HEK293T (cell line): ENCODE data around the gene SFTA2.
A peak's percentile ranks its signal among the peaks of the same experiment; 100 is the strongest.

Experiments used
- CTCF ChIA-PET: fragments of 350-600 bp; formaldehyde crosslinking; extraction: SDS; loops from one replicate; lab custom pipeline; 2021; ENCODE audit warnings: antibody characterized with exemption, inconsistent platforms; lab: Yijun Ruan, JAX
- POLR2A ChIA-PET: fragments of 350-600 bp; formaldehyde crosslinking; extraction: SDS; loops from one replicate; lab custom pipeline; 2020; ENCODE audit warnings: antibody characterized with exemption, inconsistent platforms; lab: Yijun Ruan, JAX
- DNase-seq: peaks from one replicate; pipeline ENCODE4 v3.0.0; 2012; ENCODE audit warnings: mixed read lengths; ENCODE audit errors: extremely low spot score
- ARNT ChIP-seq: fragments of 450-650 bp; IDR thresholded peaks from 2 replicates; pipeline ENCODE4 v1.6.1; 2017; ENCODE audit warnings: mild to moderate bottlenecking
- BHLHE40 ChIP-seq: fragments of 450-650 bp; IDR thresholded peaks from 2 replicates; pipeline ENCODE4 v1.6.1; 2016; ENCODE audit warnings: mild to moderate bottlenecking, moderate library complexity, borderline replicate concordance
- CTBP1 ChIP-seq: fragments of 450-650 bp; IDR thresholded peaks from 2 replicates; pipeline ENCODE4 v1.6.1; 2016; ENCODE audit warnings: borderline replicate concordance
- ELF4 ChIP-seq: fragments of 450-650 bp; IDR thresholded peaks from 2 replicates; pipeline ENCODE4 v1.6.1; 2017; ENCODE audit warnings: antibody characterized with exemption
- FOXA1 ChIP-seq: fragments of 450-650 bp; IDR thresholded peaks from 2 replicates; pipeline ENCODE4 v1.6.1; 2016; ENCODE audit warnings: mild to moderate bottlenecking
- FOXK2 ChIP-seq: fragments of 450-650 bp; IDR thresholded peaks from 2 replicates; pipeline ENCODE4 v1.6.1; 2016; ENCODE audit warnings: mild to moderate bottlenecking
- FOXM1 ChIP-seq: fragments of 450-650 bp; IDR thresholded peaks from 2 replicates; pipeline ENCODE4 v1.6.1; 2017; ENCODE audit warnings: mild to moderate bottlenecking, borderline replicate concordance
- HDGF ChIP-seq: fragments of 450-650 bp; IDR thresholded peaks from 2 replicates; pipeline ENCODE4 v1.6.1; 2017; ENCODE audit warnings: antibody characterized with exemption, borderline replicate concordance
- L3MBTL2 ChIP-seq: fragments of 450-650 bp; conservative IDR thresholded peaks from 2 replicates; pipeline ENCODE4 v1.6.1; 2016; ENCODE audit warnings: mild to moderate bottlenecking
- LEF1 ChIP-seq: fragments of 450-650 bp; IDR thresholded peaks from 2 replicates; pipeline ENCODE4 v1.6.1; 2017; ENCODE audit warnings: mild to moderate bottlenecking, borderline replicate concordance
- NFRKB ChIP-seq: fragments of 450-650 bp; IDR thresholded peaks from 2 replicates; pipeline ENCODE4 v1.6.1; 2016; ENCODE audit warnings: mild to moderate bottlenecking, moderate library complexity
- PKNOX1 ChIP-seq: fragments of 450-650 bp; IDR thresholded peaks from 2 replicates; pipeline ENCODE4 v1.6.1; 2016
- SP1 ChIP-seq: fragments of 450-650 bp; IDR thresholded peaks from 2 replicates; pipeline ENCODE4 v1.6.1; 2017
- SUZ12 ChIP-seq: fragments of 450-650 bp; IDR thresholded peaks from 2 replicates; pipeline ENCODE4 v1.6.1; 2016; ENCODE audit warnings: mild to moderate bottlenecking
- TARDBP ChIP-seq: fragments of 450-650 bp; IDR thresholded peaks from 2 replicates; pipeline ENCODE4 v1.6.1; 2016
- ZNF384 ChIP-seq: fragments of 450-650 bp; IDR thresholded peaks from 2 replicates; pipeline ENCODE4 v1.6.1; 2016

SFTA2 gene

DNA sequence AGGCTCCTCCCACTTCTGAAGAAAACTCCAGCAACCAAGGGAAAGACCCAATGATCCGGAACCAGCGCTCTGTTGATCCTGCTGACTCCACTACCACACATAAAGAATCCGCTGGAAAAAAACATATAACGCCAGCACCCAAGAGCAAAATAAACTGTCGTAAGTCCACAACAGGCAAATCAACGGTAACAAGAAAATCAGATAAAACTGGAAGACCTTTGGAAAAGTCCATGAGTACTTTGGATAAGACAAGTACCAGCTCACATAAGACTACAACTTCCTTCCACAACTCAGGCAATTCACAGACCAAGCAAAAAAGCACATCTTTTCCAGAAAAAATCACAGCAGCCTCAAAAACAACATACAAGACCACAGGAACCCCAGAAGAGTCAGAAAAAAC, 16.8 kb upstream of the SFTA2 start:
- CTCF ChIA-PET = no interaction called here
- DNase-seq = no peak
- TF ChIP-seq ELF4 = no peak
- TF ChIP-seq SUZ12 = no peak
- TF ChIP-seq BHLHE40 = no peak
- TF ChIP-seq FOXK2 = no peak
- no peak for TF ChIP-seq SP1
- TF ChIP-seq FOXA1 = no peak
- no peak for TF ChIP-seq ARNT
- no peak for TF ChIP-seq L3MBTL2
- no peak for TF ChIP-seq NFRKB
- TF ChIP-seq PKNOX1 = no peak
- TF ChIP-seq ZNF384 = no peak
- TF ChIP-seq FOXM1 = no peak
- no peak for TF ChIP-seq LEF1
- TF ChIP-seq TARDBP = no peak
- TF ChIP-seq CTBP1 = no peak
- TF ChIP-seq HDGF = no peak
- POLR2A ChIA-PET = no interaction called here

DNA sequence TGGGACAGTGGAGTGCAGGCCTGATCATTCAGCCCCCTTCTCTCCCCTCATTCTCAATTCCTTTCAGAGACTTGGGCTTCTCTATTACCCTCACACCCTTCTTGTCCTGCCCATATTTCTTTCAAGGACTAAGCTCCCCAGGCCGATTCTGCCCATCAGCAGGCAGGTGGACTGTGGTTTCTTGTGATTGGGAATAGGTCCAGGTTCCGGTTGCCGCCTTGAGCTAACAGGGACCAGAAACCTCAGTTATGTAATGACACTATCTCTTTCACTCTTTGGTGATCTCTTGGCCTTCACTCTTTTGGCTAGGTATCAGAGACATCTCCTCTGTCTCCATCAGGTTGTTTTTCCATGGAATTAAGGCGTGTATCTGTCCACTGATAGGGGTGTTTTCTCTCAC, 15.3 kb upstream of the SFTA2 start:
- no peak for DNase-seq
- TF ChIP-seq SP1 (no peak), ELF4 (no peak), HDGF (no peak), BHLHE40 (no peak), PKNOX1 (no peak), FOXA1 (no peak), NFRKB (no peak), FOXM1 (no peak), LEF1 (no peak), L3MBTL2 (no peak)
- POLR2A ChIA-PET = no interaction called here
- CTCF ChIA-PET = no interaction called here

DNA sequence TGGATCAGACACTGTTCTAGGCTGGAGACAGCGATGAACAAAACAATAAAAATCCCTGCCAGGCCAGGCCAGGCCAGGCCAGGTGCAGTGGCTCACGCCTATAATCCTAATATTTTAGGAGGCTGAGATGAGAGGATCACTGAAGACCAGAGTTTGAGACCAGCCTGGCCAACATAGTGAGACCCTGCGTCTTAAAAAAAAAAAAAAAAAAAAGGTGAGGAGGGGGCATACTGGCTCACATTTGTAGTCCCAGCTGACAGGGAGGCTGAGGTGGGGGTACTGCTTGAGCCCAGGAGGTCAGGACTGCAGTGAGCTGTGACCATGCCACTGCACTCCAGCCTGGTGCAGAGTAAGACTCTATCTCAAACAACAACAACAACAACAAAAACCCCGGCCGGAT, 13.3 kb upstream of the SFTA2 start:
- DNase-seq = no peak
- TF ChIP-seq PKNOX1 = no peak
- CTCF ChIA-PET = interaction anchor here (0.6 to 0.9 kb wide), 2 partner anchors 30 to 125 kb away, joined by 3 to 4 read pairs; no protein-coding TSS in a partner anchor
- POLR2A ChIA-PET = no interaction called here

GRCh38 chr6:30944051-30944450, 12.1 kb upstream of the SFTA2 start:
- TF ChIP-seq SUZ12 (no peak), SP1 (no peak), TARDBP (no peak), LEF1 (no peak), L3MBTL2 (no peak), ELF4 (no peak), PKNOX1 (no peak), FOXM1 (no peak), BHLHE40 (no peak), ZNF384 (no peak), NFRKB (no peak), ARNT (no peak)
- ChIA-PET POLR2A (interaction anchor here (1.9 kb wide), 1 partner anchor 12 kb away, joined by 7 read pairs; no protein-coding TSS in a partner anchor), CTCF (interaction anchor here (0.9 kb wide), 1 partner anchor 126 kb away, joined by 4 read pairs; no protein-coding TSS in a partner anchor)
- no peak for DNase-seq

DNA sequence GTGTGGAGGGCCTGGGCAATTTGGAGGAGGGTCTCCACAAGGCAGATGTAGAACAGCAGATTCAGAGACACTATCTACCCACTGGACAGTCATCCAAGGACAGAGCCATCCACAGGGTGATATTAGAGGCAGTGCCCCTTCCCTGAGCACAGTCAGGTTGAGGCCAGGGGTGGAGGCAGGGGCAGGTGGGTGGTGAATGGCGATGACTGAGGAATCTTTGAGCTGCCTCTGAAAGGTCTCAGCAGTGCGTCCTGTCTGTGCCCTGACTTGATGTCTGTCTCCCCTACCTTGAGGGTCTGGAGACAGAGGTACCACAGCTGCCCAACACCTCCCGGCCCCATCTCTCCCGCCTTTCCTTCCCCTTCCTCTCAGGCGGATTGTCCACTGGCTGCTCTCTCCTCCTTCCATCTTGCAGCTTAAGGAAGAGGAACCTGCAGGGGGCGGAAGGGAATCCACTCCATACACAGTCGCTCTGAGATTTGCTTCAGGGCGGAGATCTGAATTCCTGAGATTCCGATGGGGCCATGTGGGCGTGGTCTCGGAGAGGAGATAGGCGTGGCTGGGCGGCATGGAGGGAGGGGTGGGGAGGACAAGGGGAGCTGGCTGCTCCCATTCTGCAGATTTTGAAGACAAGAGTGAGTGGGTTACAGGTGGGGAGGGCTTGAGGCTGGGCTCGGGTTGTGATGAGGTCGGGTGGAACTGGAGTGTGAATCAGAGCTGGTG, 10.5 kb upstream of the SFTA2 start:
- ChIA-PET CTCF (interaction anchor here (0.7 to 2.1 kb wide), 8 partner anchors 11 to 173 kb away, joined by 3 to 7 read pairs (median 3); partner anchors contain the start of genes PSORS1C1 and SFTA2), POLR2A (interaction anchor here (0.8 to 1.9 kb wide), 4 partner anchors 13 to 35 kb away, joined by 3 to 7 read pairs (median 5); partner anchors contain the start of gene VARS2)
- no peak for TF ChIP-seq LEF1
- no peak for TF ChIP-seq FOXA1
- TF ChIP-seq CTBP1 = no peak
- no peak for TF ChIP-seq L3MBTL2
- no peak for TF ChIP-seq HDGF
- TF ChIP-seq ZNF384 = no peak
- no peak for TF ChIP-seq BHLHE40
- TF ChIP-seq ARNT = no peak
- TF ChIP-seq SP1 = no peak
- TF ChIP-seq SUZ12 = no peak
- no peak for TF ChIP-seq NFRKB
- no peak for TF ChIP-seq FOXM1
- DNase-seq = peak; percentile 84
